ENCODE measurements around the gene GOT1.

The GOT1 gene

DNA sequence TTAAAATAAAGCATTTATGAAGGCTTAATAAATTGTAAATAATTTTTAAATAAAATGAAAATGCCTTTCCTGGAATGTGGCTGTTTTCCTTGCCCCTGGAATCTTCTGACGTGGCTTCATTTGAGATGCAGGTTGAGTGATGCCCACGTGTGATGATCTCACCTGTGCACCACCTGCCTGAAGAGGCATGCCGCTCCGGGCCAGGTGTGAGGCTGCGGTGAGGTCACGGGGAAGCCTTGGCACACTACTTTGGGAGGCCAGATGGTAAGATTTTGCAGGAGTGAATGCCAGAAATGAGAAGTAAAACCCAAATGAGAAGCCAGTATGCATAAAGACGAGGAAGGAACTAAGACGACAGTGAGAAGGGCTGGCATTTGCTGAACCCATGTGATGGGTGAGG, 36.2 kb downstream of the GOT1 start:
- no peak for DNase-seq

- DNase-seq = no peak
Observed at GRCh38 chr10:99393683-99394082, 36.7 kb downstream of the GOT1 start.

DNA sequence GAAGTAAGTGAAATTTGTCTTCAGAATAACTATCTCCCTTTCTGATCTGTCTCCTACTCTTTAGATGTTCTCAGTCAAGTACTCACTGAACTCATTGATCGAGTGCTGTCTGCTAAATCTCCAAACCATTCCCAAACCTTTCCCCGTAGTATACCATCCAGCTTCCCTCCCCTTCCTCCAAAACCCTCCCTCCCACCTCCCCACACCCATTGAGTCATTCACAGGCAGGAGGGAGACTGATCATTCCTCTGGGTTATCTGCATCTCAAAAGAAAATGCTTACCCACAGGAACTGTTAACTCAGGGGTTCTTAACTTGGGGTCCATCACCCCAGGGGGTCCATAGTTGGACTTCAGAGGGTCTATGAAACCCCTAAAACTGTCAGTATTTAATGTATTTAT, 37.4 kb downstream of the GOT1 start:
- no peak for DNase-seq

DNA sequence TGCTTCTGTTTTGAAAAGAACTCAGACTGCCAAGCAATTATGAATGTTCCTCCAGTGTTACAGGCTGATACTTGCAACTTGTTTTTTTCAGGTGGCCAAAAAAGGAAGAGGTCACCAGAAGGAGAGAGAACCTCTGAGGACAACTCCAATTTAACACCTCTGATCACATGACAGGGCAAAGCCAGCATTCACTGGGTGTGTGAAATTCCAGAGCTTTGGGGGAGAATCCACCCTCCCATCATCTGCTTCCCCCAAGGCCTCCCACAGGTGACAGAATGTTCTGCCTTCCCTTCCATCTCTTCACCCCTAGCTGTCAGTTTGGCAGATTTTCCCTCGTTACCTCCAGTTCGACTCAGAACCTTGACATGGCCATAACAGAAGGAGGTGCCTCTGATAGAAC, 39.1 kb downstream of the GOT1 start:
- no peak for DNase-seq

- DNase-seq = no peak
Observed at GRCh38 chr10:99389729-99390480, 40.5 kb downstream of the GOT1 start.

DNA sequence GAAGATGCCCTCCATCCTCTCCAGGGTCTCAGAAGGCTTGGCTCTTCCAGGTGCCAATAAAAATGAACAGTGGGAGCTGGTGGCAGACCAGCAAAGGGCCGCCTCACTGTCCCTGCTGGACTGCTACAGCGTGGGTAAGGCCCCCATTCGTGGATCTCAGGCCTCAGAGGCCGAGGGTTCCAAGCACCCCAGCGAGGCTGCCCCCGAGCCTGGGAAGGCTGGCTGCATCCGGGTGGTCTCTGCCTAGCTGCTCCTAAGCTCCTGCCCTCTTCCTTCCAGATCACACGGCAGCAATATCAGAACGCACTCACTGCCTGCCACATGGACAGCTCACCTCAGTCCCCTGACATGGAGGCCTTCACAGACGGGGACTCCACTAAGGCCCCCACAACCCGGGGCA, 42.9 kb downstream of the GOT1 start:
- no peak for DNase-seq

GRCh38 chr10:99387071-99387470, 43.4 kb downstream of the GOT1 start:
- DNase-seq = no peak

GRCh38 chr10:99382176-99382575, 48.2 kb downstream of the GOT1 start:
- DNase-seq = no peak

DNA sequence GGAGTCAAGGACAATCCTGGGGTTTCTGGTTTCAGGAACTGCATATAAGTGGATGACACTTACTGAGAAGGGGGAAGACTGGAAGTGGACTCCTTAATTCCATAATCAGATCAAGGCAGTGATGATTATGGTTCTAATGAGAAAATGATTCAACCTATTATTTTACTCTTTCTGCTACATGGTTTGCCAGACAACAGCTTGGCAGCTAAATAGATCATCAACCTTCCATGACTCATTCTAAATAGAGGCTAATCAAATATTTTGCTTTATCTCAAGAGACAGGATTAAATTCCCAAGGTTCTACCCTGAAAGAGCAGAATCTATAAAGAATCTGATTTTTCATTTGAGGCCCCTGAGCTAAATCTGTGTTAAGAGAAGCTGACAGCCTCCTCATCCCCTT, 55.0 kb downstream of the GOT1 start:
- no peak for DNase-seq

- DNase-seq = no peak
Observed at GRCh38 chr10:99374972-99375371, 55.5 kb downstream of the GOT1 start.

DNA sequence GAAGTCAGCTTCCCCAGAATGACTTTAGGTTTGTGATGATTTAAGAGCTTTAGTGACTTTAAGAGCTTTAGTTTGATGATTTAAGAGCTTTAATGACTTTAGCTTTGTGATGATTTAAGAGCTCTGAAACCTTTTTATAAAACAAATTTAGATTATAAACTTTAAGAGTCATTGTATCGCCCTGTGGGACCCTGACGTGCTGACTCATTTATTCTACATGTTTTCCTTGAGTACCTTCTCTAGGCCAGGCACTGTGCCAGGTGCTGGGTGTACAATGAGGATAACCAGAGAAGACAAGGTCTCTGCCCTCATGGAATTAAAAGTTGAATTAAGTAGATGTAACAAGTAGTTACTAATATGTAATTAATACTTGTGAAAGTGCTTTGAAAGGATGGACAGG, 55.9 kb downstream of the GOT1 start:
- no peak for DNase-seq

DNA sequence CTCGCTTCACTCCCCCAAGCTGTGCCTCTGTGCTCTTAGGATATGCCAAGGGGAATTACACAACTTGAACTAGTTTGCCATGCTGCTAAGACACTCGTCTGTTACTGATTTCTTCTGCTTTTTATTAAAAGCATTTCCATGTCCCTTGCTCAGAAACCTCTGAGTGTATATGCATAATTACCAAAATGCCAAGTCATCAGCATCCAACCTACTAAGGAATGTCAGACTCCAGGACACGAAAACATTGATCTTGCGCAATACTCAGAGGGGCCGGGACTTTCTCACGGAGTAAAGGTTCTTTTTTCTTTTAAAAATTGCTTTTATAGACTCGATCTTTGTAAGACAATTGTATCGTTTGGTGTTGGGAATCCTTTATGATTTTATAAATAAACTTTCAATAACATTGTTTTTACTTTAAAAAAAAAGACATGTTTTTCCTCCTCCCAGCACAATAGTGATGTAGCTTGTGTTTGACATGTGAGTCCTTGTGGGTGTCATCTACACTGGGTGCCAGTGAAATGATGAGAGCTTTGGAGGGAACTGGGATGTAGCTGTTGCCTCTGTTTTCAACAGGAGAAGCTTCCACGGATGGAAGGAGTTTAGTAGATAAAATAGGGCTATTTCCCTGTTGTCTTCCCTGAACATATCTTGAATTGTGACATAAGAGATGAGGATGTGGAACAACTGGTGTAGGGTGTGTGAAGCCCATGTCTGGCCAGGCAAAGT, 57.7 kb downstream of the GOT1 start:
- no peak for DNase-seq

- no peak for DNase-seq
Observed at GRCh38 chr10:99370993-99371392, 59.4 kb downstream of the GOT1 start.

DNA sequence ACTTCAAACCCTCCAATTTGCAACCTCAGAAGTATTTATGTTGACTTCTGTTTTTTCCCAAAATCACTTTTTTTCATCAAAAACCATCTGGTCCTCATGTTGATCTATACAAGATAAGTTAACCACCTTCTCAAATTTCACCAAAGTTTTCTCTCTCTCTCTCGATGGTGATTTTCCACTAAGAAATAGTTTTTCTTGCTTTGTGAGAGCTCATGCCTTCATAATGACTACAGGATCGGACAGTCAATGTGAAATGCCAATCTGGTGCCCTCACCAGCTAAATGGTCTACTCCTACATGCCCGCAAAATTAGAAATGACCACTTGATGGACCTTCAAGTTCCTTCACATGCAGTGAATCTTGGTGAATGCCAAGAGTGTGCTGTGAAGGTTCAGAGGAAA, 60.9 kb downstream of the GOT1 start:
- DNase-seq = no peak

- DNase-seq = no peak
Observed at GRCh38 chr10:99369126-99369525, 61.3 kb downstream of the GOT1 start.

DNA sequence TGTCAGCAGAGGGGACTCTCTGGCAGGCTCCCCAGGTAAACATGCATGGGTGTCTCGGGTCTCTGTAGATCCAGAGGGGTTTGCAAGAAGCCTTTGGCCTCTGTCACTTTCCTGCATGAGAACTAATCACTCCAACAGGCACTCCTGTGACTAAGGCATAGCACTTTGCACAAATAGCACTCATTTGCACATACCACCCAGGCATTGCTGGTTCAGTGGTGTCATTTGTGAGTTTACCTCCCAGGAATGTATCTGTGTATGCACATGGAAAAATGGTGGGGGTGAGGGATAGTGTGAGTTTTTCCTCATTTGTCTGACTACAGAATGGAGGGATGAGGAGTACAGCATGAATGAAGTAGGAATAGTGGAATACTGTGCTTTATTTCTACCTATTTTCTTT, 61.8 kb downstream of the GOT1 start:
- no peak for DNase-seq

DNA sequence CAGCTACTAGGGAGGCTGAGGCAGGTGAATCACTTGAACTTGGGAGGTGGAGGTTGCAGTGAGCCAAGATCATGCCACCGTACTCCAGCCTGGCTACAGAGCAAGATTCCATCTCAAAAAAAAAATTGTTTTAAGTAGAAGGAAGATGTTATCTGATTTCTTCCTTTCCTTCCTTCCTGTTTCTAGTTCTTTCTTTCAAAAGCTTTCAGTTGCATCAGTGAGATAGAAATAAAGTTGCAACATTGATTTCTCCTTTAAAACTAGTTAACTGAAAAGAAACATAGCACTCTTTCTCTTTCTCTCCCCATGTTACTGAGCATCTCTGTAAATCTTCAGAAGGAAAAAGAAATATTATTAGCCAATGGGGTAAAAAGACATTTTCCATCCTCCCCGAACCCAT, 63.8 kb downstream of the GOT1 start:
- DNase-seq = no peak

DNA sequence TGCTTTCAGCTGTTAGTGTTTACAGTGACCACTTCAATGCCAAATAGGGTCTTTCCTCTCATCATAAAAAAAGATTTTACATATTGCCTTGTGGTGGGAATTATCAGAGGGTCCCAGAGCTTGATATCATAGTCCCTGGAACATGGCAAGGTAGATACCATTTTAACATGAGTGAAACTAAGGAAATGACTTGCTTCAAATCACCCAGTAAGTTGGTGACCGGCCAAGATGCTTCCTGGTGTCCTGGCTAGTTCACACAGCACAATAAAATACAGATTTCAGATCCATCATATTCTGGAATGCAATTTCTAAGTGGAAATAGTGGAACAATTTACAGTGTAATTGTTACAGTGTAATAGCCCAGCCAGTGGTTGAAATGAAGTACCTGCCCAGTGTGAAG, 64.7 kb downstream of the GOT1 start:
- no peak for DNase-seq

GRCh38 chr10:99365311-99365710, 65.1 kb downstream of the GOT1 start:
- no peak for DNase-seq

DNA sequence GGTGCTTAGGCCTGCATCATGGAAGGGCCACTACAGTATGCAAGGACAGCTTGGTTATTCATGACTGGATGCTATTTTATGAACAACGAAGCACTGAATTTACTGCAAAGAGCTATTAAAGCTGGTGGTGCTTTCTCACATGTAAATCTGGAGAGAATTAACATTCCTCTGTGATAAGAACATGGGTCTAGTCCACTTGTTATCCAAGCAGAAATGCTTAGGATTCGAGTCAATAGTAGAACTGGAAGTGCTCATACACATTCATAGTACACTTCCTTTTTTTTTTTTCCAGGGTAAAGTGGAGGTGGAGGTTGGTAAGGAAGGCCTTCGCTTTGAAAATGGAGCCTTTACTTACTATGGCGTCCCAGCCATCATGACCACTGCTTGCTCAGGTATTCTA, 66.3 kb downstream of the GOT1 start:
- DNase-seq = no peak

DNA sequence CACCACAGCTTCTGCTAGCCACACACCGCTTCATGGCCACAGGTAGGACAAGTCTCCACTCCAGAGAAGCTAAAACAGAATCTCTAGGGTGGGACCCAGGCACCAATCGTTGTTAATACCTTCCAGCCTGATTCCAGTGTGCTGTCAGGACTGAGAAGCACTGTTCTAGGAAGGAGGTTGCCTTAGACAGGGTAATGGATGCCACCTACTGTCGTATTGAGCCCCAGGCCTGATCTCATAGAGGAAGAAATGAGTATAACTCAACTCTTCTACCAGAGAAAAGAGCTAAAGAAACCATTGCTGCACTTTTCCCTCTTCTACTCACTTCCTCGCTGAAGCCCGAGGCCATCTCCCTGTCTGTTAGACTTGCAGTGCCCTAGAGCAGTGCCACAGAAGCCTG, 69.5 kb downstream of the GOT1 start:
- no peak for DNase-seq

GRCh38 chr10:99358101-99358500, 72.3 kb downstream of the GOT1 start:
- no peak for DNase-seq

DNA sequence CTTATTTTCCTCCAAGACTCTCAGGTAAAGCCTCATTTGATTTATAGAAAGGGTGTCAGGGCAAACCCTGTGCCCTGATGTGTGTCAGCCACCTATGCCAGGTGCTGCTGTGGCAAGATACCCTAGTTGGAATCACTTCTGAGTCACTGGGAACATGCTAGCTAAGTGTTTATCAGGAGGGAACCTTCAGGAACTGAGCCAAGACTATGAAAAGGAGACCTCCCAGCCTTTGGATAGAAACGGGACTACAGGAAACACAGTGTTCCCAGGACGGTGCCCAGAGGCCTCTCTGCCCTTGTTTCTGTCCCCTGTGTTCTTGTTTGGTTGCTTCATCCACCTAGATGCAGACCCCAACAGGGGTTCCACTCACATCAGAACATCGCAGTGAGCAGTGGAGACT, 72.7 kb downstream of the GOT1 start:
- no peak for DNase-seq

DNA sequence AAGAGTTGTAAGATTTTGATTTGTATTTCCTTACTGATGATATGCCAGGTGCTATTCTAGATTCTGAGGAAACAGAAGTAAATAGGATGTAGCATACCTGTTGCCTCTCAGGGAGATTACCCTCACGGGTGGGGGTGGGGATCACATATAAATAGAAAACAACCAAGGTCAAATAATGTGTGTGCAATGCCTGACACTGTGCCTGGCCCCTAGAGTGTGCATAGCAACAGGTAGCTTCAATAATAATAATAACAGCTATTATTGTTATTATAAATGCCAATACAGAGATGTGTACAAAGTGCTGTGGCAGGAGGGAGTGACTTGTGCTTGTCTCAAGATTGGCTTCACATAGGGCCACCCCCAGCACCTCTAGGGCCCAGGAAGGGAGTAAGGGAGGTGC, 77.2 kb downstream of the GOT1 start:
- no peak for DNase-seq

DNA sequence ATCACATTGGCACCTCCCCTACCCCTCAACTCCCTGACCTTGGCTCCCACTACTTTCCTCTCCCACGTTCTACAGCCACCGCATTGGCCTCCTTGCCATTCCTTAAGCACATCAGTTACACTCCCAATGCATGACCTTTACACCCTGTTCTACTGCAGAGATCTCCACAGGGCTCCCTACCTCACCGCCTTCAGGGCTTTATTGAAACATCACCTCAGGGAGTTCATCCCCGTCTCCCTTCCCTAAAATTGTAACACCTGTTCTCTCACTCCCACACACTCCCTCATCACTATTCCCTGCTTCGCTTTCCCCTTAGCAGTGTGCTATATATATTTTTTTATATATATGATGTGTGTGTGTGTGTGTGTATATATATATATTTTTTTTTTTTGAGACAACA, 82.8 kb downstream of the GOT1 start:
- DNase-seq = no peak
